Body of pancreas (tissue), 4 donors: ENCODE results near the gene PPP2R2B. TPM values are rescaled to one million over a fixed set of nuclear protein-coding genes. Genes with fewer than 3 reads are reported as not detected.

ENCODE experiments used
- ATAC-seq: fragments of 150-250 bp; one replicate; pipeline ENCODE4 v1.9.1; 2016
- DNase-seq, 4 donors: peaks; one replicate each; pipeline ENCODE4 v3.0.0-alpha.2; 2019
- H3K27ac ChIP-seq, 4 donors: fragments of 200-600 bp; sonication (generic); 1 replicate in 3 of 4; 2 replicates in 1 of 4; pipeline versions ENCODE4 v1.5.1 to v1.6.1; 2016 to 2019; ENCODE audit warnings: mild to moderate bottlenecking in 1 of 4, mixed read lengths in 1 of 4, moderate library complexity in 1 of 4
- H3K27me3 ChIP-seq, 2 donors: fragments of 200-600 bp; sonication (generic); one replicate each; pipeline ENCODE4 v1.6.0; 2016; ENCODE audit warnings: mild to moderate bottlenecking in 1 of 2
- H3K36me3 ChIP-seq, 2 donors: fragments of 200-600 bp; sonication (generic); replicated peaks in 1 of 2; 2 replicates each; pipeline ENCODE4 v1.5.1; 2016; ENCODE audit warnings: low read depth in 2 of 2; ENCODE audit not compliant: insufficient read depth in 1 of 2
- H3K4me1 ChIP-seq: fragments of 200-600 bp; sonication (generic); one replicate; pipeline ENCODE4 v1.6.0; 2016
- H3K4me3 ChIP-seq, 2 donors: fragments of 200-600 bp; sonication (generic); 1 replicate in 1 of 2; 2 replicates in 1 of 2; pipeline ENCODE4 v1.5.1; 2016 to 2019
- H3K9me3 ChIP-seq, 3 donors: fragments of 200-600 bp; sonication (generic); 1 replicate in 2 of 3; 2 replicates in 1 of 3; pipeline ENCODE4 v1.5.1; 2016
- CTCF ChIP-seq, 7 experiments: fragments of 450-650 bp in 4 of 7; fragments of 200-600 bp in 3 of 7; sonication (generic) in 3 of 7; IDR thresholded peaks; one replicate each; pipeline ENCODE4 v1.5.1; 2016 to 2019; ENCODE audit warnings: antibody characterized with exemption in 7 of 7
- POLR2A ChIP-seq, 3 donors: fragments of 450-650 bp; IDR thresholded peaks; one replicate each; pipeline ENCODE4 v1.6.1; 2016; ENCODE audit warnings: antibody characterized with exemption in 3 of 3, mild to moderate bottlenecking in 2 of 3
- WGBS, 2 donors: methylation state at CpG; one replicate each; pipeline ENCODE4 v1.1.5; 2017; 5-methylcytosine and 5-hydroxymethylcytosine counted together
- intact Hi-C: fragments of 100-400 bp; cut with DNase I; formaldehyde crosslinking; loops from one replicate; pipeline ENCODE4 v1.15.1; 2023
- total RNA-seq, 2 donors: library from RNA; depleted of rRNA; stranded (reverse); fragments of >200 nt; gene quantifications; one replicate each; pipeline ENCODE4 v1.1.0, GENCODE V29; 2016

PPP2R2B gene
- total RNA-seq, 2 donors from 2014 or later = 0.26 TPM; not detected in 1

GRCh38 chr5:146681585-146682105 lies 196.9 kb downstream of the PPP2R2B start:
- no peak overlapping the region for H3K4me3 ChIP-seq
- no peaks in the 10 kb centered on the region for H3K27me3 ChIP-seq
- DNase-seq (no peak), ATAC-seq (no peak)
- TF ChIP-seq CTCF (IDR thresholded peaks at IDR 0.05) (no peak), POLR2A (IDR thresholded peaks at IDR 0.05) (no peak)
- no peaks in the 10 kb centered on the region for H3K9me3 ChIP-seq
- intact Hi-C loops = no loop called here
- 22 to 40% methylated on average over 2 of the region's 2 CpGs for WGBS, 2 donors
- no peaks in the 10 kb centered on the region for H3K36me3 ChIP-seq
- H3K27ac ChIP-seq = no peak overlapping the region
- no peaks in the 10 kb centered on the region for H3K4me1 ChIP-seq

GRCh38 chr5:146680846-146681584 lies 197.5 kb downstream of the PPP2R2B start:
- WGBS, 2 donors = 73 to 81% methylated on average over 9 of the region's 9 CpGs
- Histone ChIP-seq H3K4me1 (no peaks in the 10 kb centered on the region), H3K4me3 (no peak overlapping the region), H3K27ac (no peak overlapping the region), H3K9me3 (no peaks in the 10 kb centered on the region), H3K27me3 (no peaks in the 10 kb centered on the region), H3K36me3 (no peaks in the 10 kb centered on the region)
- DNase-seq (no peak), ATAC-seq (no peak)
- no peak for TF ChIP-seq CTCF (IDR thresholded peaks at IDR 0.05)
- TF ChIP-seq POLR2A (IDR thresholded peaks at IDR 0.05) = no peak
- intact Hi-C loops = no loop called here

- Histone ChIP-seq H3K36me3 (no peaks in the 10 kb centered on the region), H3K27me3 (no peaks in the 10 kb centered on the region), H3K4me3 (no peak overlapping the region), H3K27ac (no peak overlapping the region), H3K4me1 (no peaks in the 10 kb centered on the region), H3K9me3 (no peaks in the 10 kb centered on the region)
- 12 to 23% methylated on average over 4 of the region's 4 CpGs for WGBS, 2 donors
- no peak for ATAC-seq
- TF ChIP-seq POLR2A (IDR thresholded peaks at IDR 0.05) = no peak
- no peak for TF ChIP-seq CTCF (IDR thresholded peaks at IDR 0.05)
- intact Hi-C loops = no loop called here
- no peak for DNase-seq
Observed at GRCh38 chr5:146675636-146676035, 202.9 kb downstream of the PPP2R2B start.

- DNase-seq (no peak), ATAC-seq (no peak)
- intact Hi-C loops = no loop called here
- no peaks in the 10 kb centered on the region for H3K36me3 ChIP-seq
- TF ChIP-seq CTCF (IDR thresholded peaks at IDR 0.05) = no peak
- no peak for TF ChIP-seq POLR2A (IDR thresholded peaks at IDR 0.05)
- WGBS, 2 donors = 20 to 34% methylated on average over 1 of the region's 1 CpG
- H3K4me3 ChIP-seq = no peak overlapping the region
- H3K9me3 ChIP-seq = no peaks in the 10 kb centered on the region
- no peaks in the 10 kb centered on the region for H3K27me3 ChIP-seq
- H3K27ac ChIP-seq = no peak overlapping the region
- no peaks in the 10 kb centered on the region for H3K4me1 ChIP-seq
Observed at GRCh38 chr5:146672866-146673265, 205.7 kb downstream of the PPP2R2B start.
